GM21390 (cell line): ENCODE data around the gene SIGLEC15.
"Not testable (repeated sequence)": the region's sequence is repeated elsewhere in the genome, so short reads cannot be mapped to it uniquely, and the experiment has no call there.

Experiments used
- ATAC-seq: cut with Tn5 transposase; IDR thresholded peaks from one replicate; pipeline ENCODE4 v1.9.1; 2021; ENCODE audit not compliant: unreplicated experiment

The SIGLEC15 gene

DNA sequence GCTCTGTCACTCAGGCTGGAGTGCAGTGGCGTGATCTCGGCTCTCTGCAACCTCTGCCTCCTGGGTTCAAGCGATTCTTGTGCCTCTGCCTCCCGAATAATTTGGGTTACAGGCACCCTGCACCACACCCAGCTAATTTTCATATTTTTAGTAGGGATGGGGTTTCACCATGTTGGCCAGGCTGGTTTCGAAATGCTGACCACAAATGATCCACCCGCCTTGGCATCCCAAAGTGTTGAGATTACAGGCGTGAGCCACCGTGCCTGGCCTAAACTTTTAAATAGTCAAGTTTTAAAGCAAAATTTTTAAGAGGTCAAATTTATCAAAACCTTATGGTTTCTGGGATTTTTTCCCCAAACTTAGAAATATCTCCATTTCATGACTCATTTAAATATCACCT is 6.7 kb upstream of the SIGLEC15 start:
- ATAC-seq: not testable (repeated sequence)

DNA sequence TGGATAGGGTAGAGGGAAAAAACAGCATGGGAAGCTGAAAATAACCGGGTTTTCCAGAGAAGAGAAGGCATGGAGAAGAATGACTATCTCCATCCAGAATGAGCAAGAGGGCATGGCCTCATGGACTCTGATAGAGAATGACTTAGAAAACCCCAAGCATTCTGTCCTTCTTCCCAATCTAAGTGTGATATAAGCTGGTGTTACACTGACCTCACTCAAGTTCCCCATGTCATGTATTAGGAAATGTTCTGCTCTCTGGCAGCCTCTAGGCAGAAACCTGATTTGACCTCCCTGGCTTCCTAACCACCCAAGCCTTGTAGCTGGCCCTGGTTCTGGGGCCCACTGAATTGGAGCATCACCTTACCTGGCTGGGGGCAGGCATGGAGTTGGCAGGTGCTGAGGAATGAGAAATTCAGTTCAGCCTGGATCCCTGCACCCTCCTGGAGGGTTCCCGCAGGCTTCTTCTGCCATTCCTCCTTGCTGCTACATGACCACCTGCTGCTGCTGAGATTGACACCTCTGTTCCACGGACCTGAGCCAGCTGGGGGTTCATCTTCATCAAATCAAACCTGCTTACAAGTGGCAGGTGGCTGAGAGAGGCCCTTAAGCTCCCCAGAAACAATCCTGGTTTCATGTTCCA is 5.2 kb upstream of the SIGLEC15 start:
- ATAC-seq: no peak

DNA sequence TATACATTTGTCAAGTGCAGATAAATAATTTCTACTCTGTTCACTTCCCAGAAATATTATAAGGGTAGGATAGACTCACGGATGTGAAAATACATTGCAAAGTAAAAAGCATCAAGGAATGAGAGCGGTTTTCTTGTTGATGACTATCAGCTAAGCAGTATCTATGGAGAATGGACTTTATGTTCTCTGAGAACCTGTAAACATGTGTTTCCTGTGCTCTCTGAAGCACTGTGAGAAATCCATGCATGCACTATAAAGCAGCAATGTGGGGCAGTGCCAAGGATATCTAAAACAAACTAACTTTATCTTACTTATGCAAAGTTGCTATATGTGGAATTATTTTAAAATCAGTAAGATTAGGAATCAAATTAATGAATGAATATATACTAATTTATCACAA is 4.4 kb upstream of the SIGLEC15 start:
- no peak for ATAC-seq

DNA sequence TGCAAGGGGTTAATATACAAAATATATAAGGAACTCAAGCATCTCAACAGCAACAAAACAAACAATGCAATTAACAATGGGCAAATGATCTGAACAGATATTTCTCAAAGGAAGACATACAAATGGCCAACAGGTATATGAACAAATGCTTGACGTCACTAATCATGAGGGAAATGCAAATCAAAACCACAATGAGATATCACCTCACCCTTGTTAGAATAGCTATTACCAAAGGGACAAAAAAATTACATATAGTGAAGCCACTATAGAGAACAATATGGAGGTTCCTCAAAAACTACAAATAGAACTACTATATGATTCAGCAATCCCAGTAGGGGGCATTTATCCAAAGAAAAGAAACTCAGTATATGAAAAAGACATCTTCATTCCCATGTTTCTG is 3.8 kb upstream of the SIGLEC15 start:
- no peak for ATAC-seq

DNA sequence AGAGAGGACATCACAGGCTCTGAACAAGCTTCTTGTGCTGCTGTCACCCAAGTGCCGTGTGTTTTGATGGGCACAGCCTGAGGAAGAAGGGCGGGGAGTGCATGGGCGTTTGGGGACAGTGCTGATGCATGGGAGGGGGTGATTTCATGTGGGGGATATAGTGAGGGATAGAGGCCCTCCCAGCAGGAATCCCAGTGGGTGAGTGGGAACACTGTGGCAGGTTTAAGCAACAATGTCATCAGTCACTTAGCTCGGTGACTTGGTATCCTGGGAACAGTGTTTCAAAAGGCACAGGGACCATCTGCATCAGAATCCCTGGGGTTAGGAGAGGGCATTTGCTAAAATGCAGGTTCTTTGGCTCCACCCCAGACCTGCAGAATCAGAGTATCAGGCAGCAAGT is 609 bp downstream of the SIGLEC15 start:
- no peak for ATAC-seq

DNA sequence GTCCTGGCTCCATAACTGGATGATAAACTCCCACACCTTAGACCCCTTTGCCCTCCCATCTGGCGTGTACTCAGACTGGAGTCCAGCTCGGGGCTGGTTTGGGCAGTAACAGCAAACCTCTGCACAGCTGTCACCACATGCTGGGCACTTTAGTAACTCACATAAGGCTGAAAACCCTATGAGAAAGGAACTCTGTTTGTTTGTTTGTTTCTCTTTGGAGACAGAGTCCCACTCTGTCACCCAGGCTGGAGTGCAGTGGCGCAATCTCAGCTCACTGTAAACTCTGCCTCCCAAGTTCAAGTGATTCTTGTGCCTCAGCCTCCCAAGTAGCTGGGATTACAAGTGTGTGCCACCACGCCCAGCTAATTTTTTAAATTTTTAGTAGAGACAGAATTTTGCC is 1.2 kb downstream of the SIGLEC15 start:
- ATAC-seq: not testable (repeated sequence)

DNA sequence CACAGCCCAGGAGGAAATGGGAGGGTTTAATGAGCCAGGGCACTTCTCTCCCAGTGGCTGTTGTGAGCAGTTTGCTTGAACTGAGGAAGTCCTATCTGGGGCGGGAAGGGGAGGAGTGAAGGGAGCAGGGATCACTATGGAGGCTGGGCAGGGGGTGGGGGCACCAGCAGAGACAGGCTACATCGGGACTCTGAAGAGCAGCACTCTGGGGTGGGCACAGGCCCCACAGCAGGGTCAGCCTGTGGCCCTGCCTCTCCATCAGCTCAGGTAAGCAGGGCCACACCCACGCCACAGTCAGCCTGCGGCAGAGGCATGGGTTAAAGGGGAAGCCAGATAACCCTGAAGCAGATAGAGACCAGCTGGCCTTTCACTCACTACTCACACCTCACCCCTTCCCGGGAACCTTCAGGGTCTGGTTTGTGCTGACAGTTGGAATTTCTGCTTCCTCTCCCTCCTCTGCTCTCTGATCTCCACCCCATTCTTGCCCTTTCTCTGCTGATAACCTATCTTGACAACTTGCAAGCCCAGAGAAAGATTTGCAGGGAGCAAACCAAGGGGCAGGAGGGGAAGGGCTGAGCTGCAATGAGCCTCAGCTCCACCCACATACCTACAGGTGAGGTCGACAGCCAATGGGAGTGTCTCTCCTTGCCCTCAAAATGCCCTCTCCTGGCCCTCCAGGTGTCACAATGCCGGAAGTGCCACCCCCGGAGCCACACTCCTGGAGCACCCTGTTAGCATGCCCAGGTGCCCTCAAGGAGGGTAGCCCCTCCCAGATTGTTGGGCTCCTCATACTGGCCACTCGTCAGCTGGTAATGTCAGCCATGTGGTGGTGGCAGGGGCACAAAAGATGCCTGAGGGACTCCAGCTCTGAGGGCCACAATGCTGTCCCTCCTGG is 3.7 kb downstream of the SIGLEC15 start:
- ATAC-seq: no peak

DNA sequence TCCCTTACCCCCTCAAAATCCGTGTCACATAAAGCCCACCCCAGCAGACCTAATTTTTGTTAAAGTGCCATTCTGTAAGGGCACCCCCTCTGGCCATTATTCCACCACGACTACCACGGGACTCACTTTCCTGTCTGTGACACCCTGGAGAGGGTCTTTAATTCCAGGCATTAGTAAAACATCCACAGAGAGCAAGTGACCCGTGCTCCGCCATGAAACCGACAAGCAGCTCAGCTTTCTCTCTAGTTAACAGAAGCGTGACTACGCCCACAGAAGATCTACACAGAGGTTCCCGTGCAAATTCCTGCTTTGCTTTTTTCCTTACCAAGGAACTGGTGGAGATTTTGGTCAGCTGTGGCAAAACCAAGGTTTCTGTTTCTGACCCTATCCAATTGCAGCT is 4.4 kb downstream of the SIGLEC15 start:
- ATAC-seq: no peak

DNA sequence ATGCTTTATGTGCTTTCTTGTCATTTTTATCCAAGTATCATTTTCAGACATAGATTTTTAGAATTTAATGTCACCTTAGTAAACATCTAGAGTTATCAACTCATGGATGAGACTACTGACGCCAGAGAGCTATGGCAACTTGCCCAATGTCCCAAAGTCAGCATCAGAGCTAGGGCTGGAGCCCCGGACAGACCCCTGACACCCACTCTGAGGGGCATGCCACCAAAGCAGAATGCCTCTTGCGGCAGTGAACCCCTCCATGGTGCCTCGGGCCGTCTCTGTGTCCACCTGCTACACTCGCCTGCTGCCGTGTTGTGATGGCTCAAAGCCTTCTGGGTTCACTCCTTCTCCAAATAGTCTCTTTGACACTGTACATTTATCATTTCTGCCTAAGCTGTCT is 5.4 kb downstream of the SIGLEC15 start:
- no peak for ATAC-seq

DNA sequence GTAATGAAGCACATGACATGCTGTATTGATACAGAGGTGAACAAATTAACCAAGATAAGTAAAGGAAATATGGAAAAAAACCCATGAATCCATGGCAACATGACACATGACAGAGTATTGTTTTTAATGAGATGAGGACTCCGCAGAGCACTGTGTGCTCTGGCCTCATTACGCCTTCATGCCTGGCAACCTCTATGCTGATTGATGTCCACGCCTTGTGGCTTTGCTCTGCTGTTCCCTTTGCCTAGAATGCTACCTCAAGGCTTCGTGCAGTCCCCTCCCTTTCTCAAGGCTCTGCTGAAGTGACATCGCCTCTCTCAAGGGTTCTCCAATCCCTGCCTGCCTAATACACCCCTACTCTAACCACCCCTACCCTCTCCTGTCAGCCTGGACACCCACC is 8.4 kb downstream of the SIGLEC15 start:
- no peak for ATAC-seq

DNA sequence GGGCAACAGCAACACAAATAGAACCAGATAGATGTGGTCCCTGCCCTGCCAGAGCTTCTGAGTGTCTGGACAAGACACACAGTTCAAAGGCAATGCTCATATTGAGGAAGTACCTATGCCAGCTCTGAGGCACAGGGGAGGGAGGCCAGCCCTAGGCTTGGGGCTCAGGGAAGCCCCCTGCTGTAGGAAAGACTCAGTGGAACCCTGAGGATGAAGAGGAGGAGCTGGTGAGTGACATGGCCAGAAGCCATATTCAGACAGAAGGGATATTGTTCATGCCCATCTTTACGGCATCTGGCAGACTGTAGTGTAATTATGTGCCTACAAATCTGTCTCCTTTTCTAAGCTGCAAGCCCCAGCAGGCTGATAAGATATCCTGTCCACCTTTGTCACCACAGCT is 8.8 kb downstream of the SIGLEC15 start:
- ATAC-seq: no peak

DNA sequence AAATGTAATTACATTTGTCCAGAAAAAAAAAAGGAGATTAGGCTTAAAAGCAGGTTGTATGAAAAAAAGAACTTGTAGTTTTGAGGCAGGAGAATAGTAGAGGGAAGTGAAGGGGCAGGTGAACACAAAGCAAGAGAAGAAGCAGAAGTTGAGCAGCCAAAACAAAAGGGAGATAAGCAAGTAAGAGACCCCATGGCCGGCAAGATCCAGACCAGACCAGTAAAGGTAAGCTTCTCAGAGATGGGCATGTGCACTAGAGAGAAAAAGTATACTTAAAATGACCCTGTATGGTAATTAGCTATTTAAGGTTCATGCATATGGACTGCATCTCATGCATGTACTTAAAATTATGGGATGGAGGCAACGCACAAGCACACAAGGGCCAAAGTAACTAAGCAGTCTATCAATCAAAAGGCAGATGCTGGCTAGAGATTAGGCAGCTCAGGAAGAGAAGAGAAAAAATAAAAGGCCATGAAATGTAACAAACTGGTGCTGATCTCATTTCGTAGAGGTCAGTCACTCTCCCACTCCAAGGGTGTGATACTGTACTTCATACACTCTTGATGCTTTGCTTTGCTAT is 9.7 kb downstream of the SIGLEC15 start:
- no peak for ATAC-seq

DNA sequence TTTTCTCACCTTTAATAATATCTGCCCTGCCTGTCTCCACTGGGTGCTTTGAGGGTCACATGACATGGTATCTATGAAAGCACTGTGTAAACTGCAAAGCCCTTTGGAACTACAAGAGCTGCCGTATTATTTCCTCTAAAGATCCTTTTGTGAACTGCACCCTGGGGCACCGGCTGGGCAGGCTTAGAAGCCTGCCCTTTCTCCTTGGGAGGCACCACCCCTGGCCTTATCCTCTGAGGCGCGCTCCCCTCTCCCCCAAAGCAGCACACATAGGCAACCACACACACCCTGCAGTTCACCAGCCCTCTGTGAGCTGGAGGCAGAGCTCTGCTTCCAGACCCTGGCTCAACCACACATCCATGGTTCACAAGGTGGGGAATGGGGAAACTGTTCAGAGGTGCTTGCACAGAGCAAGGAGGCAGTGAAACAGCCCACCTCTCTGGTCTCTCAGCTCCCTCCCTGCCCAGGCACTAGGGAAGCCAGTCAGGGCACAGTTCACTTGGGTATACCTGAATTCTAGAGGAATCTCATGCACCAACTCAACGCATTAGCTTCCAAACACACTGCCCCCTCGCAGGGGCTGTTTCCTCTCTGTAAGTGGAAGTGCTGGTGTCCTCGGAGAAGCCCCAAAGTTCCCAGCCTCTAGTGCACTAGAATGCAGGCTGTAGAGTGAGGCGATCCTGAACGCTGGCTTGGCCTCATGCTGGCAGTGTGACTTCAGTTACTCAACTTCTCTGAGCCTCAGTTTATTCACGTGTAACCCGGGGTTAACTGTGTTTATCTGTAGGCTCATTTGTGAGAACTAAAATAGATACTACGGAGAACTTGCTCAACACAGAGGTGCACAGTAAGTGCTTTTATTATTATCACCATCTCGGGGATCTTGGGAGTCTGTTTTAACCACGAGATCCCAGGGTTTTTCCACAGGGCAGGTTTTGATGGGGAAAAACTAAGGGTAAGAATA is 11.0 kb downstream of the SIGLEC15 start:
- ATAC-seq: no peak

DNA sequence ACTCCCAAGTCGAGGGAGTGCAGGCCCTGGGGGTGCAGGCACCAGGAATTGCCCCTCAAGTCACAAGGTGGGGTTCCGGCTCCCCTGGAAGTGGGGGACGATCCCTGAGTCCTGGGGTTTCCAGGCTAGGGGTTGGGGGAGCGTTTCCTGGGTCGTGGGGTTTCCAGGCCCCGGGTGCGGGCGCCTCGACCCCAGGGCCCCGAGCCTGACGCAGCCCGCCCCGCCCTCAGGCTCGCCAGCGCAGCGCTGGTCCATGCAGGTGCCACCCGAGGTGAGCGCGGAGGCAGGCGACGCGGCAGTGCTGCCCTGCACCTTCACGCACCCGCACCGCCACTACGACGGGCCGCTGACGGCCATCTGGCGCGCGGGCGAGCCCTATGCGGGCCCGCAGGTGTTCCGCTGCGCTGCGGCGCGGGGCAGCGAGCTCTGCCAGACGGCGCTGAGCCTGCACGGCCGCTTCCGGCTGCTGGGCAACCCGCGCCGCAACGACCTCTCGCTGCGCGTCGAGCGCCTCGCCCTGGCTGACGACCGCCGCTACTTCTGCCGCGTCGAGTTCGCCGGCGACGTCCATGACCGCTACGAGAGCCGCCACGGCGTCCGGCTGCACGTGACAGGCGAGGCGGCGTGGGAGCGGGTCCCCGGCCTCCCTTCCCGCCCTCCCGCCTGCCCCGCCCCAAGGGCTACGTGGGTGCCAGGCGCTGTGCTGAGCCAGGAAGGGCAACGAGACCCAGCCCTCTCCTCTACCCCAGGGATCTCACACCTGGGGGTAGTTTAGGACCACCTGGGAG is 12.0 kb downstream of the SIGLEC15 start:
- ATAC-seq: peak; percentile 46

DNA sequence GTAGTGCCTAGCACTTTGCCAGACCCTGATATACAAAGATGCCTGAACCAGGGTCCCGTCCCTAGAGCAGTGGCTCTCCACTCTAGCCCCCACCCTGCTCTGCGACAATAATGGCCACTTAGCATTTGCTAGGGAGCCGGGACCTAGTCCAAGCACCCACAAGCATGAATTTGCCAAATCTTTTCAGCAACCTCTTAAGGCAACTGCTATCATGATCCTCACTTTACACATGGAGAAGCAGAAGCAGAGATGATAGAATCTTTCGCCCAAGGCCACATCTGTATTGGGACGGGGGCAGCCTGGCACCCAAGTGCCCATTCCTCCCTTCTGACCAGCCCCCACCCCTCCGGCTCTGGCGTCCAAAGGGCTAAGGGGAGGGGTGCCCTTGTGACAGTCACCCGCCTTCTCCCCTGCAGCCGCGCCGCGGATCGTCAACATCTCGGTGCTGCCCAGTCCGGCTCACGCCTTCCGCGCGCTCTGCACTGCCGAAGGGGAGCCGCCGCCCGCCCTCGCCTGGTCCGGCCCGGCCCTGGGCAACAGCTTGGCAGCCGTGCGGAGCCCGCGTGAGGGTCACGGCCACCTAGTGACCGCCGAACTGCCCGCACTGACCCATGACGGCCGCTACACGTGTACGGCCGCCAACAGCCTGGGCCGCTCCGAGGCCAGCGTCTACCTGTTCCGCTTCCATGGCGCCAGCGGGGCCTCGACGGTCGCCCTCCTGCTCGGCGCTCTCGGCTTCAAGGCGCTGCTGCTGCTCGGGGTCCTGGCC is 13.0 kb downstream of the SIGLEC15 start:
- no peak for ATAC-seq

DNA sequence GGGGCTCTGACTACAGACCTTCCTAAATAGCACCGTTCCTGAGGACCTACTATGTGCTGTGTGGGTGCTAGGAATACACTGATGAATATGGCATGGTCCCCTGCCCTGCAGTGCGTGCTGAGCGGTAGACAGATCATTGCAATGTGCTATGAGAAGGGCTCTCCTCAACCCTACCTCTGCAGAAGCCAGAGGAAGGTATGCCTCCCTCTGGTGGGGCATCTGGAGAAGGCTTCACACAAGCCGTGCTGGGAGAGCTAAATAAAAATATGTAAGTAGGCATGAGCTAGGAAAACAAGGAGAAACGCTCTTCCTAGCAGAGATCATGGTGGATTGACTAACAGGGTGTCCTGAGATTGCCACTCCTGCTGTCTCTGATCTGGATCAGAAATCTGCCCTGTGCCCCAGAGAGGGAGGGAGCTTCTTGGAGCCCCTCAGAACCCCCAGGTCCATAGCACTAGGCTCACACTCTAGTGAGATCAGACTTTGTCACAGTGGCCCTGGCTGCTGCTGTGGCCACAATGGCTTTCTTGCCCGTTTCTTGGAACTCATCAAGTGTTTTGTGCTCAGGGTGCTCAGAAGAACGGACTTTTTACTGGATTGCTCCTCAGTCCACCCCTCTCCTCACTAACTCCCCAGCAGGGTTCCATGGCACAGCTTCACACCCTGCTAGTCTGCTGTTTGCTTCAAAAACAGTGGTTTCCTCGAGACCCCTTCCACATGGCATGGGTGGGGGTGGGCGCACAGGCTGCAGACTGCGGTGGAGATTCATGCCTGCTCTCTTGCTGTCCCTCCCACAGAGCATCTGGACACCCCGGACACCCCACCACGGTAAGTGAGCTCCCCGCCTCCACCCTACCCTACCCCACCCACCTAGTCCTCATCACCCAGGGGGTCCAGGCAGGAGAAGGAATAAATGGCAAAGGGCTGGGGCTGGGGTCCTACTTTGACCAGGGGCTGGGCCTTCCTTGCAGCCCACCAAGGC is 14.2 kb downstream of the SIGLEC15 start:
- no peak for ATAC-seq

DNA sequence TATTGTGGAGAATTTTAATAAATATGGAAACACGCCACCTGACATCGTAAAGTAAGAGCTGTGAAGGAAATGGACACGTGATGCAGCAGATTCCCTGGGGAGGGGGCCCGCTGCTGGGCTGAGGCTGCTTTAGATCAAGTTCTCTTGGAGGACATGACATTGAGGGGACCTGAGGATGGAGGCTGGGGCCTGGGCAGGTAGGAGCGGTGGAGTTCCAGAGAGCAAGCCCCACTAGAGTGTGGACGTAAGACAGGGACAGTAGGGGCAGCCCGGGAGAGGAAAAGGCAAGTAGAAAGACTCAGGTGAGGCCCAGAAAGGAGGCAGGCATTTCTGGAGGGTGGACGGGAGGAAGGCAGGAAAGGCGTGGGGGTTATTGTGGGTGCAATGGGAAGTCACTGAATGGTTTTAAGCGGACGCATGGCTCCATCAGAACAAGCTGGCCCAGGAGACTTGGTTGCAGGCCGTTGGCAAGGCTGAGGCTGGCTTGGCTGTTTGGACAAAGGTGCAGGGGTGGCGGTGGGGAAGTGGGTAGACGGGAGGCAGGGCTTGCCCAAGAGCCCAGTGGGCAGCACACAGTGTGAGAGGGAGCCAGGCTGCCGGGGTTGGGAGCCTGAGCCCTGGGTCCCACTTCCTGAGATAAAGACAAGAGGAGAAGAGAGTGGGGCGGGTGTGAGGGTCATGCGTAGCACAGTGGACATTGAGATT is 15.7 kb downstream of the SIGLEC15 start:
- ATAC-seq: no peak
